HL-60 (cell line): ENCODE measurements around the gene SLC35F5.

ENCODE experiments used
- CTCF ChIP-seq: IDR thresholded peaks from one replicate; pipeline ENCODE4 v1.5.1; 2011; ENCODE audit warnings: low read length, control low read depth, inconsistent platforms; ENCODE audit not compliant: insufficient read depth
- GABPA ChIP-seq: IDR thresholded peaks from 2 replicates; pipeline ENCODE4 v1.6.1; 2012; ENCODE audit warnings: low read depth
- POLR2AphosphoS5 ChIP-seq: IDR thresholded peaks from 2 replicates; pipeline ENCODE4 v1.6.1; 2012; ENCODE audit warnings: low read depth
- REST ChIP-seq: IDR thresholded peaks from 2 replicates; pipeline ENCODE4 v1.6.1; 2012; ENCODE audit warnings: low read depth; ENCODE audit not compliant: insufficient replicate concordance
- SPI1 ChIP-seq: IDR thresholded peaks from 2 replicates; pipeline ENCODE4 v1.6.1; 2012; ENCODE audit warnings: low read depth, mild to moderate bottlenecking, borderline replicate concordance

GRCh38 chr2:113694438-113694837 lies 62.0 kb downstream of the SLC35F5 start:
- TF ChIP-seq CTCF (no peak), GABPA (no peak), POLR2AphosphoS5 (no peak), REST (no peak), SPI1 (no peak)
